ENCODE measurements around the gene PIM2.

DNA sequence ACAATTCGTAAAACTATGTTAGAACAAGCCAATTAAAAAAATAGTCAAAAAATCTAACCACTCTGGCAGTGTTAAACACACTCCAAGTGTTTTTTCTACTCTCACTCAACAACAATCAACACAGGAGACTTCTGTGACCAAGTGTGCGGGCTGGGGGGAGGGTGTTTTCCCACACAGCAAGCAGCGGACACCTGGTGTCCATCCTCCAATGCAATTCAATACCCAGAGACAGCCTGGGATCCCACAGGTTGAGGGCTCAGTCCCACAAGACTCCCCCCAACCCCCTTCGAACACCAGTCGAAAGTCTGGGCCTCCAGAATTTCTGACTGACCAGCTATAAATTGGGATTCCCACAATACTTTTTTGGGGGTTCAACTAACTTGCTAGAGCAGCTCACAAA, 8.3 kb upstream of the PIM2 start:
- TF ChIP-seq, protein P1, sequence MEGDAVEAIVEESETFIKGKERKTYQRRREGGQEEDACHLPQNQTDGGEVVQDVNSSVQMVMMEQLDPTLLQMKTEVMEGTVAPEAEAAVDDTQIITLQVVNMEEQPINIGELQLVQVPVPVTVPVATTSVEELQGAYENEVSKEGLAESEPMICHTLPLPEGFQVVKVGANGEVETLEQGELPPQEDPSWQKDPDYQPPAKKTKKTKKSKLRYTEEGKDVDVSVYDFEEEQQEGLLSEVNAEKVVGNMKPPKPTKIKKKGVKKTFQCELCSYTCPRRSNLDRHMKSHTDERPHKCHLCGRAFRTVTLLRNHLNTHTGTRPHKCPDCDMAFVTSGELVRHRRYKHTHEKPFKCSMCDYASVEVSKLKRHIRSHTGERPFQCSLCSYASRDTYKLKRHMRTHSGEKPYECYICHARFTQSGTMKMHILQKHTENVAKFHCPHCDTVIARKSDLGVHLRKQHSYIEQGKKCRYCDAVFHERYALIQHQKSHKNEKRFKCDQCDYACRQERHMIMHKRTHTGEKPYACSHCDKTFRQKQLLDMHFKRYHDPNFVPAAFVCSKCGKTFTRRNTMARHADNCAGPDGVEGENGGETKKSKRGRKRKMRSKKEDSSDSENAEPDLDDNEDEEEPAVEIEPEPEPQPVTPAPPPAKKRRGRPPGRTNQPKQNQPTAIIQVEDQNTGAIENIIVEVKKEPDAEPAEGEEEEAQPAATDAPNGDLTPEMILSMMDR (IDR thresholded peaks at IDR 0.05; ENCODE audit: insufficient read depth, low read length, poor library complexity, severe bottlenecking): no peak
- TF ChIP-seq EZH2phosphoT487 (conservative IDR thresholded peaks at IDR 0.05; ENCODE audit: low read length): no peak

Measured in SU-DHL-6 (cell line).